ENCODE measurements around the gene ABL1.

DNA sequence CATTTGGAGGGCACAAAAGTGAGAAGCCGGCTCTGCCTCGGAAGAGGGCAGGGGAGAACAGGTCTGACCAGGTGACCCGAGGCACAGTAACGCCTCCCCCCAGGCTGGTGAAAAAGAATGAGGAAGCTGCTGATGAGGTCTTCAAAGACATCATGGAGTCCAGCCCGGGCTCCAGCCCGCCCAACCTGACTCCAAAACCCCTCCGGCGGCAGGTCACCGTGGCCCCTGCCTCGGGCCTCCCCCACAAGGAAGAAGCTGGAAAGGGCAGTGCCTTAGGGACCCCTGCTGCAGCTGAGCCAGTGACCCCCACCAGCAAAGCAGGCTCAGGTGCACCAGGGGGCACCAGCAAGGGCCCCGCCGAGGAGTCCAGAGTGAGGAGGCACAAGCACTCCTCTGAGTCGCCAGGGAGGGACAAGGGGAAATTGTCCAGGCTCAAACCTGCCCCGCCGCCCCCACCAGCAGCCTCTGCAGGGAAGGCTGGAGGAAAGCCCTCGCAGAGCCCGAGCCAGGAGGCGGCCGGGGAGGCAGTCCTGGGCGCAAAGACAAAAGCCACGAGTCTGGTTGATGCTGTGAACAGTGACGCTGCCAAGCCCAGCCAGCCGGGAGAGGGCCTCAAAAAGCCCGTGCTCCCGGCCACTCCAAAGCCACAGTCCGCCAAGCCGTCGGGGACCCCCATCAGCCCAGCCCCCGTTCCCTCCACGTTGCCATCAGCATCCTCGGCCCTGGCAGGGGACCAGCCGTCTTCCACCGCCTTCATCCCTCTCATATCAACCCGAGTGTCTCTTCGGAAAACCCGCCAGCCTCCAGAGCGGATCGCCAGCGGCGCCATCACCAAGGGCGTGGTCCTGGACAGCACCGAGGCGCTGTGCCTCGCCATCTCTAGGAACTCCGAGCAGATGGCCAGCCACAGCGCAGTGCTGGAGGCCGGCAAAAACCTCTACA lies 49.8 kb downstream of the ABL1 start:
- TF ChIP-seq, protein P1, sequence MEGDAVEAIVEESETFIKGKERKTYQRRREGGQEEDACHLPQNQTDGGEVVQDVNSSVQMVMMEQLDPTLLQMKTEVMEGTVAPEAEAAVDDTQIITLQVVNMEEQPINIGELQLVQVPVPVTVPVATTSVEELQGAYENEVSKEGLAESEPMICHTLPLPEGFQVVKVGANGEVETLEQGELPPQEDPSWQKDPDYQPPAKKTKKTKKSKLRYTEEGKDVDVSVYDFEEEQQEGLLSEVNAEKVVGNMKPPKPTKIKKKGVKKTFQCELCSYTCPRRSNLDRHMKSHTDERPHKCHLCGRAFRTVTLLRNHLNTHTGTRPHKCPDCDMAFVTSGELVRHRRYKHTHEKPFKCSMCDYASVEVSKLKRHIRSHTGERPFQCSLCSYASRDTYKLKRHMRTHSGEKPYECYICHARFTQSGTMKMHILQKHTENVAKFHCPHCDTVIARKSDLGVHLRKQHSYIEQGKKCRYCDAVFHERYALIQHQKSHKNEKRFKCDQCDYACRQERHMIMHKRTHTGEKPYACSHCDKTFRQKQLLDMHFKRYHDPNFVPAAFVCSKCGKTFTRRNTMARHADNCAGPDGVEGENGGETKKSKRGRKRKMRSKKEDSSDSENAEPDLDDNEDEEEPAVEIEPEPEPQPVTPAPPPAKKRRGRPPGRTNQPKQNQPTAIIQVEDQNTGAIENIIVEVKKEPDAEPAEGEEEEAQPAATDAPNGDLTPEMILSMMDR (IDR thresholded peaks at IDR 0.05), result no peak
- TF ChIP-seq CHD2 (IDR thresholded peaks at IDR 0.05; ENCODE audit: low read length, partially characterized antibody) (no peak), RAD21 (IDR thresholded peaks at IDR 0.05; ENCODE audit: low read length) (no peak), FOXM1 (IDR thresholded peaks at IDR 0.05; ENCODE audit: low read depth) (no peak), EZH2phosphoT487 (IDR thresholded peaks at IDR 0.05; ENCODE audit: borderline replicate concordance, low read depth) (no peak), POLR2AphosphoS5 (IDR thresholded peaks at IDR 0.05; ENCODE audit: low read depth, low read length) (no peak), EP300 (IDR thresholded peaks at IDR 0.05; ENCODE audit: borderline replicate concordance in 1 of 2, low read depth in 1 of 2, low read length in 1 of 2) (no peak), JUND (IDR thresholded peaks at IDR 0.05) (no peak), ELF1 (IDR thresholded peaks at IDR 0.05) (no peak)
- TF ChIP-seq, protein P2, sequence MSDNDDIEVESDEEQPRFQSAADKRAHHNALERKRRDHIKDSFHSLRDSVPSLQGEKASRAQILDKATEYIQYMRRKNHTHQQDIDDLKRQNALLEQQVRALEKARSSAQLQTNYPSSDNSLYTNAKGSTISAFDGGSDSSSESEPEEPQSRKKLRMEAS (IDR thresholded peaks at IDR 0.05; ENCODE audit: low read depth), result no peak
- TF ChIP-seq, protein P3, sequence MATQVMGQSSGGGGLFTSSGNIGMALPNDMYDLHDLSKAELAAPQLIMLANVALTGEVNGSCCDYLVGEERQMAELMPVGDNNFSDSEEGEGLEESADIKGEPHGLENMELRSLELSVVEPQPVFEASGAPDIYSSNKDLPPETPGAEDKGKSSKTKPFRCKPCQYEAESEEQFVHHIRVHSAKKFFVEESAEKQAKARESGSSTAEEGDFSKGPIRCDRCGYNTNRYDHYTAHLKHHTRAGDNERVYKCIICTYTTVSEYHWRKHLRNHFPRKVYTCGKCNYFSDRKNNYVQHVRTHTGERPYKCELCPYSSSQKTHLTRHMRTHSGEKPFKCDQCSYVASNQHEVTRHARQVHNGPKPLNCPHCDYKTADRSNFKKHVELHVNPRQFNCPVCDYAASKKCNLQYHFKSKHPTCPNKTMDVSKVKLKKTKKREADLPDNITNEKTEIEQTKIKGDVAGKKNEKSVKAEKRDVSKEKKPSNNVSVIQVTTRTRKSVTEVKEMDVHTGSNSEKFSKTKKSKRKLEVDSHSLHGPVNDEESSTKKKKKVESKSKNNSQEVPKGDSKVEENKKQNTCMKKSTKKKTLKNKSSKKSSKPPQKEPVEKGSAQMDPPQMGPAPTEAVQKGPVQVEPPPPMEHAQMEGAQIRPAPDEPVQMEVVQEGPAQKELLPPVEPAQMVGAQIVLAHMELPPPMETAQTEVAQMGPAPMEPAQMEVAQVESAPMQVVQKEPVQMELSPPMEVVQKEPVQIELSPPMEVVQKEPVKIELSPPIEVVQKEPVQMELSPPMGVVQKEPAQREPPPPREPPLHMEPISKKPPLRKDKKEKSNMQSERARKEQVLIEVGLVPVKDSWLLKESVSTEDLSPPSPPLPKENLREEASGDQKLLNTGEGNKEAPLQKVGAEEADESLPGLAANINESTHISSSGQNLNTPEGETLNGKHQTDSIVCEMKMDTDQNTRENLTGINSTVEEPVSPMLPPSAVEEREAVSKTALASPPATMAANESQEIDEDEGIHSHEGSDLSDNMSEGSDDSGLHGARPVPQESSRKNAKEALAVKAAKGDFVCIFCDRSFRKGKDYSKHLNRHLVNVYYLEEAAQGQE (IDR thresholded peaks at IDR 0.05; ENCODE audit: low read depth, low read length), result no peak

All from SK-N-SH (cell line).